HG02571 (cell line): ENCODE measurements around the gene TRPM3.

Source experiments
- ATAC-seq: cut with Tn5 transposase; IDR thresholded peaks from one replicate; pipeline ENCODE4 v1.9.1; 2021; ENCODE audit warnings: mild to moderate bottlenecking, moderate library complexity; ENCODE audit not compliant: unreplicated experiment

TRPM3 gene

DNA sequence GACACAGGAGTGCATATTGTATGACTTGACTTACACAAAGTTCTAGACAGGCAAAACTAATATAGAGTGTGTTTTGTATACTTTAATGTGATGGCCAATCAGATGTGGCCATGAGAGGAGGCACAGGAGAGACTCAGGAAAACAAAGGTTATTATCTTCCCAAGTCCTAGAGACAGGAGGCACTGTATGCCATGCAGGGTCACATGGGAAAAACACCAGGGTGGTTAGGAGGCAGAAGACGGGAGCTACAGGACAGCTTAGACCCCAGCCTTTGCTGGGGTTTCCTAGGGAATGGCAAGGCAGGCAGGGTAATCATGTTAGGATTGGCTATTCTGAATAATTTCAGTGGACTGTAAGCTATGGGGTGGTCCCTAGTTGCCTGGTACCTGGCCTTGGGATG lies 16.2 kb downstream of the TRPM3 start:
- ATAC-seq, result no peak

DNA sequence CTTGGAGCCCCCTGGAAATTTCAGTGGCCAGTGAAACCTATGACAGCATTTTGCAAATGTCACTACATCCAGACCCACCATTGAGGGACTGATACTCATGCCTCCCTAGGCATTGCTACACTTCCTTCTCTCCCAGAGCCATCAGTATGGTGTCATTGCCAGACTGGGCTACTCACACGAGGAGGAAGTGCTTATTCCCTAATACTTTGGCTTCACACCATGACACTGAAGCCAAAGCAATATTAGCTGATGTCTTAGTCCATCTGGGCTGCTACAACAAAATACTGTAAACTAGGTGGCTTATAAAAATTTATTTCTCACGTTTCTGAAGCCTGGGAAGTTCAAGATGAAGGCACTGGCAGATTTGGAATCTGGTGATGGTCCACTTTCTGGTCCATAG lies 22.6 kb downstream of the TRPM3 start:
- ATAC-seq, result no peak

DNA sequence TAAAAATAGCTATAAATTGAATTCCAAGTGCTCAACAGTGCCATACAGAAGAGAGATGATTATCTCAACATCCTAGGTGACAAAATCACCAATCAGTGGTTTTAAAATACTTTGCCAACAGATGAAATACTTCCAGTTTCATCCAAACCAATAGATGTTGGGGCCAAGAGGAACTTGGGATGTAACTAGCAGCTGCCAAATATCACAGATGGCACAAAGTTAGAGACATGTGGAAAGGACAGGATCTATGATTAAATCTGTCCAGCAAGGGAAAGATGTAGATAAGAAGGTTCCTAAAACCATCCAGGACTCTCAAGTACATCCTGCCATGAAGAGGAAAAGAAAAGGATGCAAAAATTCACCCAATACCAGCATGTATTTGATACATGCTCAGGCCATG lies 23.8 kb downstream of the TRPM3 start:
- ATAC-seq, result no peak

DNA sequence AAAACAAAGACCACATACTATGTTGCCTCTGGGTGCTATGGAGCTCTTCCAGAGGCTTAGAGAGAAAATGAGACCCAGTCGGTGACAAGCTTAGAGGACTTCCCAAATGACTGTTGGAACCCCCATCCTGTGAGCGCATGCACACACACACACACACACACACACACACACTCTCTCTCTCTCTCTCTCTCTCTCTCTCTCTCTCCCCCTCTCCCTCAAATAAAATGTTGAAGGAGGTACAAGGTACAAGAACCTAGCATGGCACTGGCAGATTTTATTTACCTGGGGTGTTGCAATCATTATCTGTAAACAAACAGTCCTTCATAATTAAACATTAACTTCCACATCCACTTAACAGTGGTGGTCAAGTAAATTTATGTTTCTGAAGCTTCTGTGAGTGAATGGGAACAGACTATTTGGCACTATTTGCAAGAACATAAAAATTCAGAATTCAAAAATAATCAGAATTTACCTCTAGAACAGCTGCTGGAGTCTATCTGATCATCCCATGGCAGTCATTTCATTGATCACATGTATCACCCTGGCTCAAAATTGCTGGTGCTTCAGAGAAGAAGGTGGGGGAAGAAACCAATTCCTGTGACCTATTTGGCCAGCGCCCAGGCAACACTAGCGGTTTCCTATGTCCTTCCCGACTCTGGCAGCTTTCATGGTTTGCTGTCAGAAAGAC lies 24.9 kb downstream of the TRPM3 start:
- ATAC-seq, result no peak

DNA sequence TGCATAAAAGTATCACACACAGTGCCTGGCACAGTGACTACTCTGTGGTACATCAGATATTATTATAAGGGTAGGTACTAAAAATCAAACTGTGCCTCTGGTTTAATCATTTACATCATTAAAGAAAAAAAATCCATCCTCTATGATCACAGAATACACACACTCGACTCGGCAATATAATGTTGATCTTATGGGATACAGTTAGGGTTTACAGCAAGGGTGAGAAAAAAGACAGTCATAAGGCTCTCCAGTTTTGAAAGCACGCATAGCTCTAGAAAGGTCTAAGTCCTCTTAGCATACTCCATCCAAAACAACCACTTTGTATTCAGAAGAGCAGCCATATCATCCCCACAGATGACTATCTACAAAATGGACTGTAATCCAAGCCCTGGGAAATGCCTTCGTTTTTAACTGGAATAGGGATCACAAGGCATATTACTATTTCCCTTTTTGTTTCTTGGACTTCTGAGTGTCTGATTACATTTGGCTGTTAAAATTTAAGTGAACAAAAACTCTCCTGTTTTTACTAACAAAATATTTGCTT lies 26.6 kb downstream of the TRPM3 start:
- no peak for ATAC-seq

DNA sequence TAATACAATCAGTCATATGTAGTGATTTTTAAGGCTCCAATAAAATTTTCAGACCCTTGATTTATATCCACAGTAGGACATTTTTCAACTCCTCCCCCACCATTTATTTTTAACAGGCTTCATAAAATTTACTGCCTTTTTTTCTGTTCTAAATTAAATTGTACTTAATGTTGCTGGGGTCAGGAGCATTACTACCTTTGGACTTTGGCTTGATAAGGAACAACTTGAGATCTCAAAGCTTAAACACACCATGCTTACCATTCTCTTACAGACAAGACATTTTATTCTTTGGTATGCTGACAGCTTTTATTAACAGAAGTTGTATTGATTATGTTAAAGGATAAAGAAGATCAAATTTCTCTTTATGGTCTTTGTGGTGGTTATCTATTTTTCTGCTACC lies 30.5 kb downstream of the TRPM3 start:
- ATAC-seq, result no peak

DNA sequence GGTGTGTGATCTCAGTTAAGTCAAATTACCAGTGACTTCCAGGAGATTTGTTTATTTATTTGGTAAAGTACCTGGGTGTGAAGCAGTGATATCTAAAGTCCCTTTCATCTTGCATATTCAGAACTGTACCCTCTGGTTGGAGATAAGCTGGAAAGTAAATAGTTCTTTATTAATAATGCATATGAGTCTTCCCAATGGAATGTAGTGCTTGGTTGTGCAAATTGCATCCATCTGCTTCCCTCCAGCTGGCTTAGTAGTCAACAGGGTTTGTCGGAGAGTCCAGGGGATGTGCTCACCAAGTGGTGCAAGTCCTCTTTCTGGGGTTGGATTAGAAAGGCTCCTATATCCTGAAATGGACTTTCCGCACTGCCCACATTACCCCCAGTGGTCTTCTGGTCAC lies 42.0 kb downstream of the TRPM3 start:
- ATAC-seq, result no peak

DNA sequence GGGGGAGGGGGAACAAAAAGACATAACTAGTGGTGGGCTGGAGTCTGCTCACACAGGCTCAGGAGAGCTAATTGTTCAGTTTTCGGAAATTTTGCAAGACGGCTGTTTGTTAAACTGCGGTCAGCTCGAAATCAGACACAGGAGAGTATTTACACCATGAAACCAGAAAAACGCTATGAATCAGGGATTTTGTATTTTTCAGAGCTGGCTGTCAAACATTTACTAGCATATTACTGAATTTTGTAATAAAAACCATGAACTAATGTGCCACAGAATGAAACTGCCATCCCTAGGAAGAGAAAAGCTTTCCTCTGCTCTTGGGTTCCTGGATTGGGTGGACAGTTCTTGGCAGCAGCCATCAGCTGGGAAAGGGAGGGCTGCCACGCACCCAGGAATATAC lies 45.3 kb downstream of the TRPM3 start:
- no peak for ATAC-seq

DNA sequence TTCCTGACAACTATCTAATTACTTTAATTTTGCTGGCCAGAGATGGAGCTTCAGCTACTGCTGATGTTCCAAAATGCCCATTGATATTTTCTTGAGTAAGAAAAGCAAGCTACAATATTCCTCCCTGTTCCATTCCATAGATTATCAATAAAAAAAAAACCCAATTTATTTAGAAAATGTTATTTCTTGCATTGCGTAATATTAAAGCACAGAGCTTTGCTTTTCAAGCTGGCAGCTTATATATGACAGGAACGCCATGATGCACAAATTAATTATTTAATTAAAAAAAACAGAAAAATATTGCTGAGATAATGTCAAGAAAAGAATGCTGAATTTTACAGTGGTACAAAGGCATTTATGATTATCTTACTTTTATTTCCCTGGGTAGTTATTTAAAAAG lies 47.9 kb downstream of the TRPM3 start:
- ATAC-seq, result no peak

DNA sequence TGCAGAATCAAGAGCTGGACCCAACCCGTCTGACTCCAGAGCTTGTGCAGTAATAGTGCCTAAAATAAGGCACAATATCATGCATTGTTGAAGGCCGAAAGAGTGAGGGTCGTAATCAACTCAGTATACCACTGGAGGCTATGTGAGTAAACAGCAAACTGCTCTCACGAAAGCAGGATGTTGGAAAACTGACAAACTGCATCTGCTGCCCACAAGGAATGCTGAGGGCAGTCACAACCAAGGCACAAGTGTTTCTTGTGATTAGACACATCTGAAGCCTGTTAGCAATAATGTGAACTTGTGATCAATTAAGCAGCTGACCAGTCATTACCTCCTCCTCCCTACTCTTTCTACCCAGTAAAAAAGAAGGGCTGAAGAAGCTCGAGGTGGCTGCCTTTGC lies 48.8 kb downstream of the TRPM3 start:
- ATAC-seq, result no peak

DNA sequence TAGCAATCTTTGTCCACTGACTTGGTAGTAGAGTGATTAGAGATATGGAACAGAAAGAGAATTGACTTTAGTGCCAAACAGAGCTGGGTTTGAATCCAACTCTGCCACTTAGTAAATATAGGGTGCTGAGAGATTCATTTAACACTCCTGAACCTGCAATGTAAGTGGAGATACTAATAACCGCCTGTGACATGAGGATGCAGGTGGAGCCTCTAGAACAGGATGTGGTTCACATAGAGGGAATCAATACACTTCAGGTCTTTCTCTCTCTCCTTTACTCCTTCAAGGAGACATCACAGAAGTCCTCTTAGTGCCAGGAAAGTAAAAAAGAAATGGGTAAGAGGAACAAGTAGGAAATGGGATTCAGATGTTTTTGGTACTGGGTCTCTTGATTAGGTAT lies 49.8 kb downstream of the TRPM3 start:
- no peak for ATAC-seq

DNA sequence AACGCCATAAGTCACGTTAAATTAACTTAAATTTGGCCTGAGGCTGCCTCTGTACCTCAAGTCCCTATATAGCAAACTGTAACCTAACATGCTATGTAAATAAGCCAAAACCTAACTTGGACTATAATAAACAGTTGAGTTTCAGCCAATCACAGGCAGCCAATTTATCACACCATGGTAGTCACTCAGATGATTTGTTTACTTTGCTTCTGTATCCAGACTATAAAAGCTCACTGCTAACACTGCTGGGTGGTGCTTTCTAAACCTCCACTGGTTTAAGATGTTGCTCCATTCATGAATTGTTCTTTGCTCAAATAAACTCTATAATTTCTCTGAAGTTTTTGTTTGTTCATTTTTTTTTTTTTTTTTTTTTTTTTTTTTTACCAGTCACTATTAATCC lies 62.8 kb downstream of the TRPM3 start:
- no peak for ATAC-seq

DNA sequence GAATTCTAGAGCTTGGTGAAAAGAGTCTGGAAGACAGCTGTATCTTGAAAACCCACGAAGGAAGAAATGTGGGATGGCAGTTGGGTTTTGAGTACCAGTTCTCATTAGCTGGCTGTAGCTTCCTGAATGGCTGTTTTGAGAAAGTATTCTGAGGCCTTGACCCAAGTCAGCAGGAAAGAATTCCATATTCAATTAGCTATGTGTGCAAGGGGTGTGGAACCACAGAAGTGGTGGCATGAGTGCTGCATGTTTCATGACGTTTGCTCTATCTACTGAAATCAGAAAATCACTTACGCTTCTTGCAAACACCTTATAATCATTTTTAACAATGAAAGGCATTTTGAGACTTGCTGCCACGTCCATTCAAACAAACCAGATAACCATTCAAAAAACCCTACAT lies 69.1 kb downstream of the TRPM3 start:
- no peak for ATAC-seq

DNA sequence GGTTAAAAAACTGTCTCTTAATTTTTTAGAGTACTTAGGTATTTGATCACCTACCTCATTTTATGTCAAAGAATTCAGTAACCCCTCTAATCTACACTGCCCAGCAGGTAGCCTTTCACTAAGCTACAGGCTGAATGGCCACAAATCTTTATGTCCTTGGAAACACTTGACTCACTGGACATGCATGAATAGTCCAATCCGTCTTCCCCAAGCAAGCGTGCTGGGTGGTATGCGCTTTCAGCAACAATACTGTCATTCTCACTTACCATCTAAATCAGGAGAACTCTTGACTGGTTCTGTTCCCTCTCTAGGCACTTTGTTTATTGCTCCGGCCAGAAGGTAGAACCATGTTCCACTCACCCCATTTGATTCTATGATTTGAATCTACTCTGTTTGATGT lies 73.1 kb downstream of the TRPM3 start:
- ATAC-seq, result no peak

DNA sequence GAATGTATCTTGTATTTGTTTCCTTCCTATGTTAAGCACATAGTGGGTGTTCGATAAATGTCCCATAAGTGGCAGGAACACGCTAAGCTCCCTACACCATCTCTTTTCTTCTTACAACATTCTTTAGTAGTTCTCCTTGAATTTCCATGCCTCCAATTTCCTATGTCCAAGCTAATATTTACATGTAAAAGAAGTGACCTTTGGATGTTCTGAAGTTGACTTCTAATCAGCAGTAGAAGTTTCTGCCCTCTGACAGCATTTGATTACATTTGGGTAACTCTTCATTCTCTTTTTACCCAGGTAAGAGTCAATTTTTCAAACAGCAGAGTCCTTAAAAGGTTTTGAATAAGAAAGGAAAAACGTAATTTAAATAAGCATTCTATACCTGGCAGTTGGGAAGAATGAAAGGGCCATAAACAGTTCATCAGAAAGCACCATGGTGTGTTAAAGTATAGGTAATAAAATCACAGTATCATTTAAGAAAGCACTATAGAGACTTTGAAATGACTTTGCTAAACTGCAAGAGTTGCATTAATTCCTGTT lies 78.9 kb downstream of the TRPM3 start:
- no peak for ATAC-seq

DNA sequence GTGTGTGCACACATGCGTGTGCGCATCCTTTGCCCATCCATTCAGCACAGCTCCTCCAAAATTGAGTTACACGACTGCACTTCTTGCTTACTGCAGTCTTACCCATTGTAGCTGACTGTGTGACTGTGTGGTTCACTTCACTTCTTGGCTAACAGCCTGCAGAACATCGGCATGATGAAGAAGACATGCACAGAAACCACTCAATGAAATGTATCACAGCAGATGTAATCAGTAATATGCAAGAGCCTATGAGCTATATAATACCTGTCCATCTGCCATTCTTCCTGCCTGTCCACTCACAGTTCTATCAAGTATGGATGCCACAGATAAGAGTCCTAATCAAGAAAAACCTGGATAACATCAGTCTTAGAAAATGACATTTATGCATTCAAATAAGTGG lies 83.9 kb downstream of the TRPM3 start:
- ATAC-seq, result no peak

DNA sequence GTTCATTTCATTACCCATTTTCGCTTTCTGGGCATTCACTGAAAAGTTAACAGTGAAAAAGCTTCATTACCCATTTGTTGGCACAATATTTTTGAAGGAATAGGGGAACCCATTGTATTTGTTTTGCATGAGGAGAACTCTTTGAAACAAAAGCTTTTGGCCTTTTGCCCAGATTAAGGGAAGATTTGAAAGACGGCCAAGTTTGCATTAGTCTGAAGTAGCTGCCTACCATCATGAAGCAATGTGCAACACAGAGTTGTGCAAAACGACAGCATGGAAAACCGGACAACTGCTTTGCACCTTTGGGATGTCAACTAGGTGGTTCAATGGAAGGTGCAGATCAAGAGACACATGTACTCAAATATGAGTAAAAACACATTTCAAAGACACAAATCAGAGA lies 84.9 kb downstream of the TRPM3 start:
- no peak for ATAC-seq

DNA sequence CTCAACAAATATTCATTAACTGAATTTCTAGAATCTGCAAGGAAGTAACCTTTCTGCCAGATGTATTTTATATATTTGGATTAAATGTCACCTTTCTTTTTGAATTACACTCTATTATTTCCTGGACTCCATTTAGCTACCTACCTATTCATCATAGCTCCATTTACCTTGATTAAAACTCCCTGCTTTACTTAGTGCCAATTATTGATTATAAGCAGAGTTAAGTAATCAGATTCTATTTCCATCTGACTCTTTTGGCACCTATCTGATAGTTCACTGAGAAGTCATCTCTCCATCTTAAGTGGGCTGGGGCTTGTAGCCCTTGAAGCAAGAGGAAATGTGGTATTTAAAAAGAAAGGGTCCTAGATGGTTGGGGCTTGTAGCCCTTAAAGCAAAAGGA lies 88.6 kb downstream of the TRPM3 start:
- no peak for ATAC-seq

DNA sequence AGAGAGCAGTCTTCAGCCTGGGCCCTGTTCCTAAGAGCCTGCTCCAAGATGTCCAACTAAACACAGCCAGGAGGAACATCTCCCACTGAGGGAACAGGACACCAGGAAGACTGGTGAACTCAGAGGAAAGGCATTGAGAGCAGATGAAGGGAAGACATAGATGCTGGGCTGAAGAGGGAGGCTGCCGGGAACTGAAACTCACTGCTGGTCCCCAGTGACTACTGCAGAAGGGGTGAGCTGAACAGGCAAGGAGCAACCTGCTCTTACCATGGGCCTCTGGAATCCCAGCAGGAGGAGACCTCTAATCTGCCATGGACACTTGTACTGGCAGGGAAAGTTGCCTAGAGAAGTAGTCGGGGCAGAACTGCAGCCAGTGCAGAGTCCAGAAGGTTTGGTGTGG lies 95.7 kb downstream of the TRPM3 start:
- no peak for ATAC-seq

DNA sequence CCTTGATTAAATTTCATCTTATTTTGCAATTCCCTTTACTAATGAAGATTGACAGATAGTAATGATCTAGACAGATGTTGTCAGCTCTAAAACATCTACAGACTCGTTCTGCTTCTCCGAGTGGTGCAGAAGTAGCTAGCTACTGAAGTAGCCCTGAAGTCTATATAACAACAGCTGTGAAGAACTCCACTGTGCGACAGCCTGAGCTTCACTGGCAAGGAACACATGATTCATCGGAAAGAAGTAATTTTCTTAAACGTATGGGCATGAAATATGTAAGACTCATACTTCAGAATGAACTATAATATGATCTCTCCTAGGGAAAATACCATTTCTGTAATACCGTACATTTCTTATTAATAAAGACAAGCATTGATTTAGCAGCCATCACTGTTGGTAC lies 96.2 kb downstream of the TRPM3 start:
- no peak for ATAC-seq

DNA sequence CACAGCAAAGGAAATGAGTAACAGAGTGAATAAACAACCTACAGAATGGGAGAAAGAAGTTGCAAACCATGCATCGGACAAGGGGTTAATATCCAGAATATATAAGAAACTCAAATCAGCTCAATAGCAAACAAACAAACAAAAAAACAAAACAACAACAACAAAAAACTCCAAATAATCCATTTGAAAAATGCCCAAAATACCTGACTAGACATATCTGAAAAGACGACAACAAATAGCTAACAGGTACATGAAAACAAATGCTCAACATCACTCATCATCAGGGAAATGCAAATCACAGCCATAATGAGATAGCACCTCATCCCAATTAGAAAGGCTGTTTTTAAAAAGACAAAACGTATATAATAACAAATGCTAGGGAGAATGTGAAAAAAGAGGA lies 111.2 kb downstream of the TRPM3 start:
- ATAC-seq, result no peak

DNA sequence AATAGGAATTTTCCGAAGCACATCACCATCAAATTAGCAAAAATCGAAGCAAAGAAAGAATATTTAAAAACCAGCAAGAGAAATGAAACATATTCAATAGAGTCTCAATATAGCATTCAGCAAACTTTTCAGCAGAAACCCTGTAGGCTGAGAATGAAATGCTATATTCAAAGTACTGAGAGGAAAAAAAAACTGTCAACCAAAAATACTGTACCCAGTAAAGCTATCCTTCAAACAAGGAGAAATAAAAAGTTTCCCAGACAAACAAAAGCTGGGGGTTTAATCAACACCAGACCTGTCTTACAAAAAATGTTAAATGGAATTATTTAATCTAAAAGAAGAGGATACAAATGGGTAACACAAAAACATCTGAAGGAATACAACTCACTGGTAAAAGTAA lies 116.0 kb downstream of the TRPM3 start:
- ATAC-seq, result no peak

DNA sequence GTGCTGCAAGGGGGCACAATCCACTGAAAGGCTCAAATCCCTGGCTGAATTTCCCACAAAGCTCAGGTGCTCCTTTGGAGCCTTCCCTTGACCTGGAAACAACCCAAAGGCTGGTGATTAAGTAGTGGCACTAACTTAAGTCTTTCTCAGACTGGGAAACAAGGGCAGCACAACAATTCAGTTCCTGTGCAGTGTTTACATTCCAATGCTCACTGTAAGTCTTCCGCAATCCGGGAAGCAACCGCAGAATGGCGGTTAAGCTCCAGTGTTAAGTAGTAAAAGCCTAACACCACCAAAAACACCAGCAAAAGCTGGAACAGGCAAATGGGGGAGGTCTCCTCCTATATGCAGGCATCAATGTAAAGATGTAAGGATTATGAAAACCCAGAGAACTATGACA lies 117.2 kb downstream of the TRPM3 start:
- no peak for ATAC-seq
